WTC11 (cell line): ENCODE results near the gene AUH. TPM values are rescaled to one million over a fixed set of nuclear protein-coding genes. Genes with fewer than 3 reads are reported as not detected.
A peak's percentile ranks its signal among the peaks of the same experiment; 100 is the strongest.

Source experiments
- ATAC-seq: fragments of 200-7000 bp; cut with Tn5 transposase; 2 replicates; pipeline ENCODE4 v1.10.0; 2021; ENCODE audit warnings: mild to moderate bottlenecking, moderate library complexity
- CTCF ChIA-PET: fragments of 300-600 bp; sonication (Branson Sonifier 250); formaldehyde crosslinking; loops from one replicate; lab custom pipeline; 2021; ENCODE audit warnings: antibody characterized with exemption; lab: Charles Lee
- POLR2A ChIA-PET: fragments of 350-600 bp; sonication (Branson Sonifier 250); formaldehyde crosslinking; loops from one replicate; lab custom pipeline; 2021; ENCODE audit warnings: antibody characterized with exemption; lab: Charles Lee
- DNase-seq: peaks from one replicate; pipeline ENCODE4 v3.0.0; 2021; ENCODE audit warnings: low spot score
- H3K27ac Mint-ChIP-seq: 2 replicates; pipeline ENCODE4 v1.8.0; 2021; ENCODE audit warnings: mixed read lengths
- H3K27me3 Mint-ChIP-seq: 2 replicates; pipeline ENCODE4 v1.8.0; 2021; ENCODE audit warnings: low read depth, mild to moderate bottlenecking, moderate library complexity, mixed read lengths
- H3K36me3 Mint-ChIP-seq: 2 replicates; pipeline ENCODE4 v1.8.0; 2021; ENCODE audit warnings: mixed read lengths
- H3K4me1 Mint-ChIP-seq: 2 replicates; pipeline ENCODE4 v1.8.0; 2022; ENCODE audit warnings: mixed read lengths
- H3K4me3 Mint-ChIP-seq: 2 replicates; pipeline ENCODE4 v1.8.0; 2021; ENCODE audit warnings: mild to moderate bottlenecking, moderate library complexity, mixed read lengths
- H3K9me3 Mint-ChIP-seq: 2 replicates; pipeline ENCODE4 v1.8.0; 2021; ENCODE audit warnings: mixed read lengths
- EMX1 ChIP-seq: fragments of 250-450 bp; sonication (Bioruptor Pico); IDR thresholded peaks from 2 replicates; pipeline ENCODE4 v1.8.0; 2021; ENCODE audit warnings: mild to moderate bottlenecking
- FOXP1 ChIP-seq: sonication (generic); formaldehyde crosslinking; IDR thresholded peaks from 2 replicates; pipeline ENCODE4 v1.8.0; 2022; ENCODE audit warnings: missing genetic modification reagents, mild to moderate bottlenecking, moderate library complexity, borderline replicate concordance
- NFE2L1 ChIP-seq: sonication (generic); formaldehyde crosslinking; IDR thresholded peaks from 2 replicates; pipeline ENCODE4 v1.8.1; 2023; ENCODE audit warnings: missing genetic modification reagents
- SP1 ChIP-seq: sonication (generic); formaldehyde crosslinking; conservative IDR thresholded peaks from 2 replicates; pipeline ENCODE4 v1.8.1; 2022; ENCODE audit warnings: missing genetic modification reagents
- ZNF317 ChIP-seq: sonication (generic); formaldehyde crosslinking; IDR thresholded peaks from 2 replicates; pipeline ENCODE4 v1.8.1; 2023; ENCODE audit warnings: low read depth, mild to moderate bottlenecking, moderate library complexity, missing genetic modification reagents, borderline replicate concordance
- ZNF396 ChIP-seq: fragments of 250-450 bp; sonication (Bioruptor Pico); IDR thresholded peaks from 2 replicates; pipeline ENCODE4 v1.8.0; 2021; ENCODE audit warnings: mild to moderate bottlenecking, moderate library complexity, borderline replicate concordance
- ZNF425 ChIP-seq: fragments of 250-450 bp; sonication (Bioruptor Pico); conservative IDR thresholded peaks from 2 replicates; pipeline ENCODE4 v1.9.0; 2021; ENCODE audit warnings: mild to moderate bottlenecking
- ZNF671 ChIP-seq: fragments of 250-450 bp; sonication (Bioruptor Pico); IDR thresholded peaks from 2 replicates; pipeline ENCODE4 v1.8.0; 2021; ENCODE audit warnings: mild to moderate bottlenecking
- total RNA-seq: library from RNA; stranded (reverse); gene quantifications from 3 replicates; pipeline ENCODE4 v1.2.3, GENCODE V29; 2021
- TF ChIP-seq, protein P1 (sequence below): sonication (generic); formaldehyde crosslinking; conservative IDR thresholded peaks from 2 replicates; pipeline ENCODE4 v1.8.1; 2023; ENCODE audit warnings: mild to moderate bottlenecking, low read depth, missing genetic modification reagents, moderate library complexity
- TF ChIP-seq, protein P2 (sequence below): fragments of 200-600 bp; IDR thresholded peaks from 2 replicates; pipeline ENCODE4 v1.8.0; 2022; ENCODE audit warnings: antibody characterized with exemption
- TF ChIP-seq, protein P3 (sequence below): sonication (generic); formaldehyde crosslinking; IDR thresholded peaks from 2 replicates; pipeline ENCODE4 v1.8.1; 2023; ENCODE audit warnings: mild to moderate bottlenecking, missing genetic modification reagents, moderate library complexity
- TF ChIP-seq, protein P4 (sequence below): sonication (generic); formaldehyde crosslinking; IDR thresholded peaks from 2 replicates; pipeline ENCODE4 v1.8.0; 2022; ENCODE audit warnings: mild to moderate bottlenecking, missing genetic modification reagents
- TF ChIP-seq, protein P5 (sequence below): sonication (generic); formaldehyde crosslinking; IDR thresholded peaks from 2 replicates; pipeline ENCODE4 v1.8.1; 2022; ENCODE audit warnings: low read depth, missing genetic modification reagents, borderline replicate concordance

The AUH gene
- total RNA-seq, 1 experiment from 2014 or later = 30.4 TPM

GRCh38 chr9:91282292-91282691, 79.4 kb downstream of the AUH start (continued):
- TF ChIP-seq, protein P1, sequence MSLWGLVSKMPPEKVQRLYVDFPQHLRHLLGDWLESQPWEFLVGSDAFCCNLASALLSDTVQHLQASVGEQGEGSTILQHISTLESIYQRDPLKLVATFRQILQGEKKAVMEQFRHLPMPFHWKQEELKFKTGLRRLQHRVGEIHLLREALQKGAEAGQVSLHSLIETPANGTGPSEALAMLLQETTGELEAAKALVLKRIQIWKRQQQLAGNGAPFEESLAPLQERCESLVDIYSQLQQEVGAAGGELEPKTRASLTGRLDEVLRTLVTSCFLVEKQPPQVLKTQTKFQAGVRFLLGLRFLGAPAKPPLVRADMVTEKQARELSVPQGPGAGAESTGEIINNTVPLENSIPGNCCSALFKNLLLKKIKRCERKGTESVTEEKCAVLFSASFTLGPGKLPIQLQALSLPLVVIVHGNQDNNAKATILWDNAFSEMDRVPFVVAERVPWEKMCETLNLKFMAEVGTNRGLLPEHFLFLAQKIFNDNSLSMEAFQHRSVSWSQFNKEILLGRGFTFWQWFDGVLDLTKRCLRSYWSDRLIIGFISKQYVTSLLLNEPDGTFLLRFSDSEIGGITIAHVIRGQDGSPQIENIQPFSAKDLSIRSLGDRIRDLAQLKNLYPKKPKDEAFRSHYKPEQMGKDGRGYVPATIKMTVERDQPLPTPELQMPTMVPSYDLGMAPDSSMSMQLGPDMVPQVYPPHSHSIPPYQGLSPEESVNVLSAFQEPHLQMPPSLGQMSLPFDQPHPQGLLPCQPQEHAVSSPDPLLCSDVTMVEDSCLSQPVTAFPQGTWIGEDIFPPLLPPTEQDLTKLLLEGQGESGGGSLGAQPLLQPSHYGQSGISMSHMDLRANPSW (CRISPR knock-in tag) = no peak
- no peak for TF ChIP-seq ZNF671 (CRISPR knock-in tag)
- no peak for TF ChIP-seq FOXP1
- TF ChIP-seq, protein P2, sequence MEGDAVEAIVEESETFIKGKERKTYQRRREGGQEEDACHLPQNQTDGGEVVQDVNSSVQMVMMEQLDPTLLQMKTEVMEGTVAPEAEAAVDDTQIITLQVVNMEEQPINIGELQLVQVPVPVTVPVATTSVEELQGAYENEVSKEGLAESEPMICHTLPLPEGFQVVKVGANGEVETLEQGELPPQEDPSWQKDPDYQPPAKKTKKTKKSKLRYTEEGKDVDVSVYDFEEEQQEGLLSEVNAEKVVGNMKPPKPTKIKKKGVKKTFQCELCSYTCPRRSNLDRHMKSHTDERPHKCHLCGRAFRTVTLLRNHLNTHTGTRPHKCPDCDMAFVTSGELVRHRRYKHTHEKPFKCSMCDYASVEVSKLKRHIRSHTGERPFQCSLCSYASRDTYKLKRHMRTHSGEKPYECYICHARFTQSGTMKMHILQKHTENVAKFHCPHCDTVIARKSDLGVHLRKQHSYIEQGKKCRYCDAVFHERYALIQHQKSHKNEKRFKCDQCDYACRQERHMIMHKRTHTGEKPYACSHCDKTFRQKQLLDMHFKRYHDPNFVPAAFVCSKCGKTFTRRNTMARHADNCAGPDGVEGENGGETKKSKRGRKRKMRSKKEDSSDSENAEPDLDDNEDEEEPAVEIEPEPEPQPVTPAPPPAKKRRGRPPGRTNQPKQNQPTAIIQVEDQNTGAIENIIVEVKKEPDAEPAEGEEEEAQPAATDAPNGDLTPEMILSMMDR = no peak
- TF ChIP-seq, protein P3, sequence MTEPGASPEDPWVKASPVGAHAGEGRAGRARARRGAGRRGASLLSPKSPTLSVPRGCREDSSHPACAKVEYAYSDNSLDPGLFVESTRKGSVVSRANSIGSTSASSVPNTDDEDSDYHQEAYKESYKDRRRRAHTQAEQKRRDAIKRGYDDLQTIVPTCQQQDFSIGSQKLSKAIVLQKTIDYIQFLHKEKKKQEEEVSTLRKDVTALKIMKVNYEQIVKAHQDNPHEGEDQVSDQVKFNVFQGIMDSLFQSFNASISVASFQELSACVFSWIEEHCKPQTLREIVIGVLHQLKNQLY (CRISPR knock-in tag) = no peak

DNA sequence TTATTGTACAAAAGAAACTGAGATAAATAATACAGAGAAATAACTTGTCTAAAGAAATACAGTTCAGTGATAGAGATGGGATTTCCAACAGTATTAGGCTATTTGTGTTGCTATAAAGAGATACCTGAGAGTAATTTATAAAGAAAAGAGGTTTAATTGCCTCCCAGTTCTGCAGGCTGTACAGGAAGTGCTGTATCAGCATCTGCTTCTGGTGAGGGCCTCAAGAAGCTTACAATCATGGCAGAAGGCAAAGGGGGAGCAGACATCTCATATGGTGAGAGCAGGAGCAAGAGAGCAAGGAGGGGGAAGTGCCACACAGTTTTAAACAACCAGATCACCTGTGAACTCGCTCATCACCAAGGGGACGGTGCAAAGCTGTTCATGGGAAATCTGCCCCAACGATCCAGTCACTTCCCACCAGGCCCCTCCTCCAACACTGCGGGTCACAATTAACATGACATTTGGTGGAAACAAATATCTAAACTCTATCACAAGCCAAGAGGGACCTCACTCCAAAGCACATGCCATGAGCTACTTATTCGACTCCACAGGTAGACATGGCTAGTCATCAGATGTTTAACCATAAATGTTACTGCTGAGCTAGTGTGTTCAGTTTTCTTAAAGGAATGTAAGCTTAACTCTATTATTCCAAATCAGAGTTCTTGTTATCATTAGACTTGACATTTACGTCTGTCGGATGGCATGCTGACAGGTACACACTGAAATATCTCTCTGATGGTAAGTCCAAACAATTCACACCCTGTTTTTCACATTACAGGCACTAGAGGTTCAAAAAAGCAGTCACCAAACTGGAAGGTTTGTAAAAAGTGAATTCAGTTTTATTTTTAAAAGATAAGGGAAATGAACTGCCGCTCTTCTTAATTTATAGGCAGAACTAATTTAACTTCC, 82.2 kb downstream of the AUH start:
- TF ChIP-seq NFE2L1 (CRISPR knock-in tag) (no peak), ZNF317 (no peak), ZNF671 (CRISPR knock-in tag) (no peak)
- TF ChIP-seq, protein P4, sequence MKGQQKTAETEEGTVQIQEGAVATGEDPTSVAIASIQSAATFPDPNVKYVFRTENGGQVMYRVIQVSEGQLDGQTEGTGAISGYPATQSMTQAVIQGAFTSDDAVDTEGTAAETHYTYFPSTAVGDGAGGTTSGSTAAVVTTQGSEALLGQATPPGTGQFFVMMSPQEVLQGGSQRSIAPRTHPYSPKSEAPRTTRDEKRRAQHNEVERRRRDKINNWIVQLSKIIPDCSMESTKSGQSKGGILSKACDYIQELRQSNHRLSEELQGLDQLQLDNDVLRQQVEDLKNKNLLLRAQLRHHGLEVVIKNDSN (CRISPR knock-in tag) = no peak
- Mint-ChIP-seq H3K4me1 (peaks cover 21% of the 10 kb centered on the region), H3K27ac (no peak overlapping the region), H3K36me3 (peaks cover 8% of the 10 kb centered on the region), H3K4me3 (no peak overlapping the region), H3K27me3 (no peaks in the 10 kb centered on the region), H3K9me3 (peaks cover 5% of the 10 kb centered on the region; the same call in 1 of the 2 replicates)
- ATAC-seq (peak; percentile 56), DNase-seq (no peak)
- ChIA-PET POLR2A (no interaction called here), CTCF (interaction anchor here (0.5 to 1.2 kb wide), 2 partner anchors 92 to 364 kb away, joined by 4 read pairs; no protein-coding TSS in a partner anchor)

DNA sequence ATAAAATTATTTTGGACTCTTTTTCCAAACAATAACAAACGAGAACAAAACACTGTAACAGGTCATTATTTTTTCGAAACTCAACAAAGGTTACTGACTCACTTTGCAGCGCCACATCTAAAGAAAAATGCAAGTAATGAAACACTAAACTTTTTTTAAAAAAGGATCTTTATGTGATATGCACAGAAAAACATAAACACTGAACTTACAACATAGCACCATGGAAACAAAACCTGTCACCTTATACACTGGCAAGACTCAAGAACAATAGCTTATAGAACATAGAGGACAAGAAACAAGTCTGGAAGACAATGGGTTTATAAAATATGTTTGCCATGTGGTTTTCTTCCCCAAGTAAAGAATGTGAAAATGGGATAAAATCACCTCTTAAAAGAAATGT, 85.2 kb downstream of the AUH start:
- ChIA-PET POLR2A (interaction anchor here (1.2 kb wide), 1 partner anchor 13 kb away, joined by 5 read pairs; no protein-coding TSS in a partner anchor), CTCF (no interaction called here)
- DNase-seq (no peak), ATAC-seq (no peak)
- H3K27me3 Mint-ChIP-seq = no peaks in the 10 kb centered on the region
- H3K36me3 Mint-ChIP-seq = no peaks in the 10 kb centered on the region
- H3K4me1 Mint-ChIP-seq = peaks cover 32% of the 10 kb centered on the region
- H3K9me3 Mint-ChIP-seq = no peaks in the 10 kb centered on the region
- no peak overlapping the region for H3K4me3 Mint-ChIP-seq
- H3K27ac Mint-ChIP-seq = peak overlapping the region; percentile 19; the same call in 1 of the 2 replicates
- TF ChIP-seq ZNF425 (no peak), ZNF671 (CRISPR knock-in tag) (no peak), ZNF396 (no peak), SP1 (CRISPR knock-in tag) (no peak), EMX1 (CRISPR knock-in tag) (no peak)
- TF ChIP-seq, protein P5, sequence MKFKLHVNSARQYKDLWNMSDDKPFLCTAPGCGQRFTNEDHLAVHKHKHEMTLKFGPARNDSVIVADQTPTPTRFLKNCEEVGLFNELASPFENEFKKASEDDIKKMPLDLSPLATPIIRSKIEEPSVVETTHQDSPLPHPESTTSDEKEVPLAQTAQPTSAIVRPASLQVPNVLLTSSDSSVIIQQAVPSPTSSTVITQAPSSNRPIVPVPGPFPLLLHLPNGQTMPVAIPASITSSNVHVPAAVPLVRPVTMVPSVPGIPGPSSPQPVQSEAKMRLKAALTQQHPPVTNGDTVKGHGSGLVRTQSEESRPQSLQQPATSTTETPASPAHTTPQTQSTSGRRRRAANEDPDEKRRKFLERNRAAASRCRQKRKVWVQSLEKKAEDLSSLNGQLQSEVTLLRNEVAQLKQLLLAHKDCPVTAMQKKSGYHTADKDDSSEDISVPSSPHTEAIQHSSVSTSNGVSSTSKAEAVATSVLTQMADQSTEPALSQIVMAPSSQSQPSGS (CRISPR knock-in tag) = no peak
